HG02840 (cell line): ENCODE results near the gene SPATA16.

ENCODE experiments used
- ATAC-seq: cut with Tn5 transposase; IDR thresholded peaks from one replicate; pipeline ENCODE4 v1.9.1; 2021; ENCODE audit warnings: mild to moderate bottlenecking, moderate library complexity, moderate number of reproducible peaks; ENCODE audit not compliant: unreplicated experiment, low FRiP score

Gene SPATA16

GRCh38 chr3:173007079-173007723 is 133.8 kb downstream of the SPATA16 start:
- ATAC-seq = no peak

GRCh38 chr3:173006006-173006405 is 135.0 kb downstream of the SPATA16 start:
- no peak for ATAC-seq

- ATAC-seq = no peak
Observed at GRCh38 chr3:173004681-173005080, 136.4 kb downstream of the SPATA16 start.

GRCh38 chr3:173003956-173004355 is 137.1 kb downstream of the SPATA16 start:
- no peak for ATAC-seq

GRCh38 chr3:173003471-173003870 is 137.6 kb downstream of the SPATA16 start:
- ATAC-seq = no peak

- no peak for ATAC-seq
Observed at GRCh38 chr3:173001622-173002021, 139.4 kb downstream of the SPATA16 start.

- no peak for ATAC-seq
Observed at GRCh38 chr3:173000553-173000952, 140.5 kb downstream of the SPATA16 start.

GRCh38 chr3:172993412-172993811 is 147.6 kb downstream of the SPATA16 start:
- no peak for ATAC-seq

GRCh38 chr3:172991424-172991996 is 149.5 kb downstream of the SPATA16 start:
- no peak for ATAC-seq

- ATAC-seq = no peak
Observed at GRCh38 chr3:172989373-172989772, 151.7 kb downstream of the SPATA16 start.

- no peak for ATAC-seq
Observed at GRCh38 chr3:172987273-172987672, 153.8 kb downstream of the SPATA16 start.

- no peak for ATAC-seq
Observed at GRCh38 chr3:172984914-172985313, 156.1 kb downstream of the SPATA16 start.

GRCh38 chr3:172982736-172983364 is 158.2 kb downstream of the SPATA16 start:
- no peak for ATAC-seq

GRCh38 chr3:172981407-172981983 is 159.5 kb downstream of the SPATA16 start:
- no peak for ATAC-seq

- no peak for ATAC-seq
Observed at GRCh38 chr3:172980849-172981248, 160.2 kb downstream of the SPATA16 start.

- no peak for ATAC-seq
Observed at GRCh38 chr3:172977696-172978095, 163.3 kb downstream of the SPATA16 start.

- no peak for ATAC-seq
Observed at GRCh38 chr3:172974969-172975368, 166.1 kb downstream of the SPATA16 start.

GRCh38 chr3:172973799-172974198 is 167.2 kb downstream of the SPATA16 start:
- ATAC-seq = no peak

GRCh38 chr3:172972717-172973116 is 168.3 kb downstream of the SPATA16 start:
- no peak for ATAC-seq

GRCh38 chr3:172972067-172972466 is 169.0 kb downstream of the SPATA16 start:
- ATAC-seq = no peak

- no peak for ATAC-seq
Observed at GRCh38 chr3:172968646-172969045, 172.4 kb downstream of the SPATA16 start.

GRCh38 chr3:172965256-172965655 is 175.8 kb downstream of the SPATA16 start:
- ATAC-seq = no peak
